Brain microvascular endothelial cell (primary cell): ENCODE data around the gene NTM.
A peak's percentile ranks its signal among the peaks of the same experiment; 100 is the strongest.

Source experiments
- DNase-seq: peaks from one replicate; pipeline ENCODE4 v3.0.0-alpha.2; 2020
- H3K27ac ChIP-seq: fragments of 250-450 bp; sonication (Bioruptor Pico); 2 replicates; pipeline ENCODE4 v1.5.1; 2020; ENCODE audit warnings: mild to moderate bottlenecking, moderate library complexity
- H3K27me3 ChIP-seq: fragments of 250-450 bp; sonication (Bioruptor Pico); replicated peaks from 2 replicates; pipeline ENCODE4 v1.5.1; 2020; ENCODE audit warnings: mild to moderate bottlenecking
- H3K36me3 ChIP-seq: fragments of 250-450 bp; sonication (Bioruptor Pico); replicated peaks from 2 replicates; pipeline ENCODE4 v1.5.1; 2020; ENCODE audit warnings: mild to moderate bottlenecking
- H3K4me3 ChIP-seq: 2 replicates; pipeline ENCODE4 v1.5.1; 2011; ENCODE audit warnings: low read depth, mild to moderate bottlenecking, control low read depth, low read length, moderate library complexity
- CTCF ChIP-seq: IDR thresholded peaks from 2 replicates; pipeline ENCODE4 v1.5.1; 2011; ENCODE audit warnings: low read depth, mild to moderate bottlenecking, moderate library complexity, low read length, control low read depth, inconsistent platforms; ENCODE audit errors: missing control alignments
- in situ Hi-C: cut with HindIII; loops from 2 replicates; pipeline ENCODE4 v1.10.0; 2017; ENCODE audit warnings: low sequenced_read_pairs, low pct_ligation_motif_present

The NTM gene

GRCh38 chr11:132284611-132285010, 914.2 kb downstream of the NTM start:
- no peak for DNase-seq
- Histone ChIP-seq H3K4me3 (no peak overlapping the region), H3K27me3 (no peaks in the 10 kb centered on the region), H3K36me3 (no peaks in the 10 kb centered on the region), H3K27ac (no peak overlapping the region)
- TF ChIP-seq CTCF, result no peak
- in situ Hi-C loops, result no loop called here

GRCh38 chr11:132285631-132286030, 915.2 kb downstream of the NTM start:
- Histone ChIP-seq H3K27ac (no peak overlapping the region), H3K36me3 (no peaks in the 10 kb centered on the region), H3K4me3 (no peak overlapping the region), H3K27me3 (no peaks in the 10 kb centered on the region)
- no peak for DNase-seq
- in situ Hi-C loops, result no loop called here
- no peak for TF ChIP-seq CTCF

GRCh38 chr11:132286106-132286505, 915.7 kb downstream of the NTM start:
- Histone ChIP-seq H3K27me3 (no peaks in the 10 kb centered on the region), H3K36me3 (no peaks in the 10 kb centered on the region), H3K27ac (no peak overlapping the region), H3K4me3 (no peak overlapping the region)
- in situ Hi-C loops, result no loop called here
- TF ChIP-seq CTCF, result no peak
- DNase-seq, result no peak

- no peak for DNase-seq
- Histone ChIP-seq H3K4me3 (no peak overlapping the region), H3K36me3 (no peaks in the 10 kb centered on the region), H3K27me3 (no peaks in the 10 kb centered on the region), H3K27ac (no peak overlapping the region)
- no peak for TF ChIP-seq CTCF
- in situ Hi-C loops, result no loop called here
Observed at GRCh38 chr11:132288036-132288435, 917.6 kb downstream of the NTM start.

GRCh38 chr11:132289590-132290256, 919.3 kb downstream of the NTM start:
- TF ChIP-seq CTCF, result no peak
- Histone ChIP-seq H3K27me3 (no peaks in the 10 kb centered on the region), H3K27ac (no peak overlapping the region), H3K4me3 (no peak overlapping the region), H3K36me3 (no peaks in the 10 kb centered on the region)
- peak; percentile 20 for DNase-seq
- in situ Hi-C loops, result no loop called here

GRCh38 chr11:132293586-132293985, 923.2 kb downstream of the NTM start:
- in situ Hi-C loops, result no loop called here
- Histone ChIP-seq H3K27ac (no peak overlapping the region), H3K27me3 (no peaks in the 10 kb centered on the region), H3K36me3 (no peaks in the 10 kb centered on the region), H3K4me3 (no peak overlapping the region)
- TF ChIP-seq CTCF, result no peak
- DNase-seq, result no peak
